Activated CD4-positive, alpha-beta memory T cell treated with anti-CD3 and anti-CD28 coated beads for 36 hours (primary cell): ENCODE measurements around the gene TMTC1. TPM values are rescaled to one million over a fixed set of nuclear protein-coding genes. Genes with fewer than 3 reads are reported as not detected.

Experiments used
- CTCF ChIA-PET: fragments of 350-600 bp; sonication (Branson Sonifier 250); formaldehyde crosslinking; loops from one replicate; lab custom pipeline; 2021; ENCODE audit warnings: antibody characterized with exemption, inconsistent platforms; lab: Charles Lee
- POLR2A ChIA-PET: fragments of 350-600 bp; sonication (Branson Sonifier 250); formaldehyde crosslinking; loops from one replicate; lab custom pipeline; 2021; ENCODE audit warnings: antibody characterized with exemption; lab: Charles Lee
- DNase-seq: peaks from one replicate; pipeline ENCODE4 v3.0.0-alpha.2; 2020
- H3K27ac Mint-ChIP-seq: one replicate; pipeline ENCODE4 v1.8.0; 2021; ENCODE audit warnings: mixed read lengths
- H3K27me3 Mint-ChIP-seq: one replicate; pipeline ENCODE4 v1.8.0; 2021; ENCODE audit warnings: mixed read lengths
- H3K36me3 Mint-ChIP-seq: one replicate; pipeline ENCODE4 v1.8.0; 2021; ENCODE audit warnings: mixed read lengths
- H3K4me1 Mint-ChIP-seq: one replicate; pipeline ENCODE4 v1.8.0; 2021; ENCODE audit warnings: low read depth, mixed read lengths
- H3K4me3 Mint-ChIP-seq: one replicate; pipeline ENCODE4 v1.8.0; 2021; ENCODE audit warnings: mild to moderate bottlenecking, mixed read lengths
- H3K9me3 Mint-ChIP-seq: one replicate; pipeline ENCODE4 v1.8.0; 2021; ENCODE audit warnings: mixed read lengths
- intact Hi-C: fragments of 100-400 bp; cut with micrococcal nuclease; formaldehyde crosslinking; loops from one replicate; pipeline ENCODE4 v1.15.1; 2023
- total RNA-seq, 2 experiments: library from RNA; stranded (reverse); gene quantifications; one replicate each; pipeline ENCODE4 v1.2.3, GENCODE V29; 2021

The TMTC1 gene
- total RNA-seq, 2 experiments from 2014 or later = 0.15 to 0.17 TPM

- no peaks in the 10 kb centered on the region for H3K36me3 Mint-ChIP-seq
- CTCF ChIA-PET = no interaction called here
- intact Hi-C loops = no loop called here
- no peaks in the 10 kb centered on the region for H3K9me3 Mint-ChIP-seq
- no peak overlapping the region for H3K27ac Mint-ChIP-seq
- H3K4me1 Mint-ChIP-seq = no peaks in the 10 kb centered on the region
- POLR2A ChIA-PET = no interaction called here
- H3K27me3 Mint-ChIP-seq = no peaks in the 10 kb centered on the region
- DNase-seq = no peak
- no peak overlapping the region for H3K4me3 Mint-ChIP-seq
Observed at GRCh38 chr12:29714966-29715365, 68.8 kb downstream of the TMTC1 start.

GRCh38 chr12:29713729-29714128, 70.0 kb downstream of the TMTC1 start:
- Mint-ChIP-seq H3K36me3 (no peaks in the 10 kb centered on the region), H3K4me3 (no peak overlapping the region), H3K4me1 (no peaks in the 10 kb centered on the region), H3K27me3 (no peaks in the 10 kb centered on the region), H3K9me3 (no peaks in the 10 kb centered on the region), H3K27ac (no peak overlapping the region)
- ChIA-PET CTCF (no interaction called here), POLR2A (no interaction called here)
- intact Hi-C loops = no loop called here
- no peak for DNase-seq

- no peak for DNase-seq
- Mint-ChIP-seq H3K4me3 (no peak overlapping the region), H3K27ac (no peak overlapping the region), H3K9me3 (no peaks in the 10 kb centered on the region), H3K27me3 (no peaks in the 10 kb centered on the region), H3K36me3 (no peaks in the 10 kb centered on the region), H3K4me1 (no peaks in the 10 kb centered on the region)
- ChIA-PET POLR2A (no interaction called here), CTCF (no interaction called here)
- intact Hi-C loops = no loop called here
Observed at GRCh38 chr12:29711381-29711780, 72.4 kb downstream of the TMTC1 start.

- ChIA-PET CTCF (no interaction called here), POLR2A (no interaction called here)
- intact Hi-C loops = no loop called here
- H3K4me3 Mint-ChIP-seq = no peak overlapping the region
- no peak for DNase-seq
- H3K9me3 Mint-ChIP-seq = no peaks in the 10 kb centered on the region
- no peak overlapping the region for H3K27ac Mint-ChIP-seq
- no peaks in the 10 kb centered on the region for H3K4me1 Mint-ChIP-seq
- H3K27me3 Mint-ChIP-seq = no peaks in the 10 kb centered on the region
- no peaks in the 10 kb centered on the region for H3K36me3 Mint-ChIP-seq
Observed at GRCh38 chr12:29710104-29710503, 73.6 kb downstream of the TMTC1 start.

GRCh38 chr12:29709496-29710040, 74.2 kb downstream of the TMTC1 start:
- H3K36me3 Mint-ChIP-seq = no peaks in the 10 kb centered on the region
- DNase-seq = no peak
- ChIA-PET POLR2A (no interaction called here), CTCF (no interaction called here)
- H3K4me1 Mint-ChIP-seq = no peaks in the 10 kb centered on the region
- H3K9me3 Mint-ChIP-seq = no peaks in the 10 kb centered on the region
- no peak overlapping the region for H3K27ac Mint-ChIP-seq
- no peaks in the 10 kb centered on the region for H3K27me3 Mint-ChIP-seq
- intact Hi-C loops = no loop called here
- no peak overlapping the region for H3K4me3 Mint-ChIP-seq

- no peak overlapping the region for H3K27ac Mint-ChIP-seq
Observed at GRCh38 chr12:29709054-29709453, 74.7 kb downstream of the TMTC1 start.

GRCh38 chr12:29707846-29708245, 75.9 kb downstream of the TMTC1 start:
- CTCF ChIA-PET = no interaction called here
- POLR2A ChIA-PET = no interaction called here
- Mint-ChIP-seq H3K4me1 (no peaks in the 10 kb centered on the region), H3K36me3 (no peaks in the 10 kb centered on the region), H3K9me3 (no peaks in the 10 kb centered on the region), H3K4me3 (no peak overlapping the region), H3K27ac (no peak overlapping the region), H3K27me3 (no peaks in the 10 kb centered on the region)
- intact Hi-C loops = no loop called here
- DNase-seq = no peak

More at GRCh38 chr12:29709054-29709453, 74.7 kb downstream of the TMTC1 start:
- no peak for DNase-seq
- H3K27me3 Mint-ChIP-seq = no peaks in the 10 kb centered on the region
- ChIA-PET POLR2A (no interaction called here), CTCF (no interaction called here)
- no peaks in the 10 kb centered on the region for H3K4me1 Mint-ChIP-seq
- H3K36me3 Mint-ChIP-seq = no peaks in the 10 kb centered on the region
- no peak overlapping the region for H3K4me3 Mint-ChIP-seq
- intact Hi-C loops = no loop called here
- no peaks in the 10 kb centered on the region for H3K9me3 Mint-ChIP-seq

- Mint-ChIP-seq H3K36me3 (no peaks in the 10 kb centered on the region), H3K27ac (no peak overlapping the region), H3K9me3 (no peaks in the 10 kb centered on the region), H3K27me3 (no peaks in the 10 kb centered on the region), H3K4me1 (no peaks in the 10 kb centered on the region), H3K4me3 (no peak overlapping the region)
- intact Hi-C loops = no loop called here
- ChIA-PET CTCF (no interaction called here), POLR2A (no interaction called here)
- DNase-seq = no peak
Observed at GRCh38 chr12:29706311-29706710, 77.4 kb downstream of the TMTC1 start.

GRCh38 chr12:29703528-29703927, 80.2 kb downstream of the TMTC1 start:
- H3K9me3 Mint-ChIP-seq = no peaks in the 10 kb centered on the region
- H3K4me1 Mint-ChIP-seq = no peaks in the 10 kb centered on the region
- no peak overlapping the region for H3K27ac Mint-ChIP-seq
- CTCF ChIA-PET = no interaction called here
- no peaks in the 10 kb centered on the region for H3K27me3 Mint-ChIP-seq
- DNase-seq = no peak
- POLR2A ChIA-PET = no interaction called here
- H3K36me3 Mint-ChIP-seq = no peaks in the 10 kb centered on the region
- H3K4me3 Mint-ChIP-seq = no peak overlapping the region
- intact Hi-C loops = no loop called here

- intact Hi-C loops = no loop called here
- ChIA-PET CTCF (no interaction called here), POLR2A (no interaction called here)
- Mint-ChIP-seq H3K4me3 (no peak overlapping the region), H3K27ac (no peak overlapping the region), H3K9me3 (no peaks in the 10 kb centered on the region), H3K36me3 (no peaks in the 10 kb centered on the region), H3K27me3 (no peaks in the 10 kb centered on the region), H3K4me1 (no peaks in the 10 kb centered on the region)
- DNase-seq = no peak
Observed at GRCh38 chr12:29702972-29703371, 80.8 kb downstream of the TMTC1 start.

GRCh38 chr12:29702222-29702621, 81.5 kb downstream of the TMTC1 start:
- intact Hi-C loops = no loop called here
- H3K9me3 Mint-ChIP-seq = no peaks in the 10 kb centered on the region
- H3K27me3 Mint-ChIP-seq = no peaks in the 10 kb centered on the region
- no peak overlapping the region for H3K27ac Mint-ChIP-seq
- H3K4me1 Mint-ChIP-seq = no peaks in the 10 kb centered on the region
- DNase-seq = no peak
- no peak overlapping the region for H3K4me3 Mint-ChIP-seq
- ChIA-PET POLR2A (no interaction called here), CTCF (no interaction called here)
- no peaks in the 10 kb centered on the region for H3K36me3 Mint-ChIP-seq

- ChIA-PET POLR2A (no interaction called here), CTCF (no interaction called here)
- Mint-ChIP-seq H3K9me3 (no peaks in the 10 kb centered on the region), H3K4me1 (no peaks in the 10 kb centered on the region), H3K4me3 (no peak overlapping the region), H3K27me3 (no peaks in the 10 kb centered on the region), H3K36me3 (no peaks in the 10 kb centered on the region), H3K27ac (no peak overlapping the region)
- intact Hi-C loops = no loop called here
- DNase-seq = no peak
Observed at GRCh38 chr12:29700761-29701481, 82.8 kb downstream of the TMTC1 start.

GRCh38 chr12:29698756-29699155, 85.0 kb downstream of the TMTC1 start:
- Mint-ChIP-seq H3K36me3 (no peaks in the 10 kb centered on the region), H3K9me3 (no peaks in the 10 kb centered on the region), H3K4me1 (no peaks in the 10 kb centered on the region), H3K27me3 (no peaks in the 10 kb centered on the region), H3K27ac (no peak overlapping the region), H3K4me3 (no peak overlapping the region)
- ChIA-PET CTCF (no interaction called here), POLR2A (no interaction called here)
- intact Hi-C loops = no loop called here
- no peak for DNase-seq
